ENCODE data around the gene AHI1. TPM values are rescaled to one million over a fixed set of nuclear protein-coding genes. Genes with fewer than 3 reads are reported as not detected.

The AHI1 gene
- total RNA-seq, result 14.1 TPM

- no peaks in the 10 kb centered on the region for H3K9me3 ChIP-seq (ENCODE audit: low read depth, low read length)
- no peaks in the 10 kb centered on the region for H3K27me3 ChIP-seq (ENCODE audit: insufficient read depth, low read length)
- peak within 1 kb of the TSS; percentile 98 for H3K4me3 ChIP-seq (ENCODE audit: low read length)
- peaks cover 13% of the 10 kb centered on the region for H3K4me1 ChIP-seq (ENCODE audit: insufficient read depth, low read length)
Observed at GRCh38 chr6:135497412-135498184, at the start of gene AHI1. Gene AHI1 (minus strand): TSS chr6:135497740. CDS start chr6:135492237, 5,503 bp downstream.

GRCh38 chr6:135546680-135547418 lies 49.3 kb upstream of the AHI1 start:
- H3K27me3 ChIP-seq (ENCODE audit: insufficient read depth, low read length), result no peaks in the 10 kb centered on the region
- no peaks in the 10 kb centered on the region for H3K9me3 ChIP-seq (ENCODE audit: low read depth, low read length)
- H3K4me1 ChIP-seq (ENCODE audit: insufficient read depth, low read length), result no peaks in the 10 kb centered on the region
- H3K4me3 ChIP-seq (ENCODE audit: low read length), result no peak overlapping the region

GRCh38 chr6:135546206-135546605 lies 48.7 kb upstream of the AHI1 start:
- H3K4me3 ChIP-seq (ENCODE audit: low read length), result no peak overlapping the region
- H3K4me1 ChIP-seq (ENCODE audit: insufficient read depth, low read length), result no peaks in the 10 kb centered on the region
- no peaks in the 10 kb centered on the region for H3K27me3 ChIP-seq (ENCODE audit: insufficient read depth, low read length)
- H3K9me3 ChIP-seq (ENCODE audit: low read depth, low read length), result no peaks in the 10 kb centered on the region

GRCh38 chr6:135540207-135540840 lies 42.8 kb upstream of the AHI1 start:
- H3K27me3 ChIP-seq (ENCODE audit: insufficient read depth, low read length), result no peaks in the 10 kb centered on the region
- H3K9me3 ChIP-seq (ENCODE audit: low read depth, low read length), result no peaks in the 10 kb centered on the region
- H3K4me3 ChIP-seq (ENCODE audit: low read length), result no peak overlapping the region
- H3K4me1 ChIP-seq (ENCODE audit: insufficient read depth, low read length), result peaks cover 6% of the 10 kb centered on the region

GRCh38 chr6:135537741-135538301 lies 40.3 kb upstream of the AHI1 start:
- Histone ChIP-seq H3K4me1 (ENCODE audit: insufficient read depth, low read length) (peaks cover 6% of the 10 kb centered on the region), H3K27me3 (ENCODE audit: insufficient read depth, low read length) (no peaks in the 10 kb centered on the region), H3K4me3 (ENCODE audit: low read length) (no peak overlapping the region), H3K9me3 (ENCODE audit: low read depth, low read length) (no peaks in the 10 kb centered on the region)

GRCh38 chr6:135535989-135536414 lies 38.5 kb upstream of the AHI1 start:
- no peak overlapping the region for H3K4me3 ChIP-seq (ENCODE audit: low read length)

GRCh38 chr6:135534773-135535380 lies 37.3 kb upstream of the AHI1 start:
- no peaks in the 10 kb centered on the region for H3K9me3 ChIP-seq (ENCODE audit: low read depth, low read length)
- no peaks in the 10 kb centered on the region for H3K27me3 ChIP-seq (ENCODE audit: insufficient read depth, low read length)
- H3K4me1 ChIP-seq (ENCODE audit: insufficient read depth, low read length), result peaks cover 6% of the 10 kb centered on the region
- H3K4me3 ChIP-seq (ENCODE audit: low read length), result no peak overlapping the region

More at GRCh38 chr6:135535989-135536414, 38.5 kb upstream of the AHI1 start:
- Histone ChIP-seq H3K9me3 (ENCODE audit: low read depth, low read length) (no peaks in the 10 kb centered on the region), H3K27me3 (ENCODE audit: insufficient read depth, low read length) (no peaks in the 10 kb centered on the region), H3K4me1 (ENCODE audit: insufficient read depth, low read length) (peaks cover 6% of the 10 kb centered on the region)

GRCh38 chr6:135532559-135532958 lies 35.0 kb upstream of the AHI1 start:
- peaks cover 6% of the 10 kb centered on the region for H3K4me1 ChIP-seq (ENCODE audit: insufficient read depth, low read length)
- no peak overlapping the region for H3K4me3 ChIP-seq (ENCODE audit: low read length)
- no peaks in the 10 kb centered on the region for H3K9me3 ChIP-seq (ENCODE audit: low read depth, low read length)

GRCh38 chr6:135531954-135532490 lies 34.5 kb upstream of the AHI1 start:
- Histone ChIP-seq H3K27me3 (ENCODE audit: insufficient read depth, low read length) (no peaks in the 10 kb centered on the region), H3K4me1 (ENCODE audit: insufficient read depth, low read length) (peaks cover 6% of the 10 kb centered on the region), H3K9me3 (ENCODE audit: low read depth, low read length) (no peaks in the 10 kb centered on the region), H3K4me3 (ENCODE audit: low read length) (no peak overlapping the region)

More at GRCh38 chr6:135532559-135532958, 35.0 kb upstream of the AHI1 start:
- H3K27me3 ChIP-seq (ENCODE audit: insufficient read depth, low read length), result no peaks in the 10 kb centered on the region

GRCh38 chr6:135530113-135530512 lies 32.6 kb upstream of the AHI1 start:
- H3K4me1 ChIP-seq (ENCODE audit: insufficient read depth, low read length), result peaks cover 5% of the 10 kb centered on the region
- no peaks in the 10 kb centered on the region for H3K27me3 ChIP-seq (ENCODE audit: insufficient read depth, low read length)
- no peak overlapping the region for H3K4me3 ChIP-seq (ENCODE audit: low read length)
- no peaks in the 10 kb centered on the region for H3K9me3 ChIP-seq (ENCODE audit: low read depth, low read length)

GRCh38 chr6:135527960-135528249 lies 30.4 kb upstream of the AHI1 start:
- H3K4me1 ChIP-seq (ENCODE audit: insufficient read depth, low read length), result peaks cover 5% of the 10 kb centered on the region
- H3K27me3 ChIP-seq (ENCODE audit: insufficient read depth, low read length), result no peaks in the 10 kb centered on the region
- H3K4me3 ChIP-seq (ENCODE audit: low read length), result no peak overlapping the region
- H3K9me3 ChIP-seq (ENCODE audit: low read depth, low read length), result no peaks in the 10 kb centered on the region

- Histone ChIP-seq H3K4me3 (ENCODE audit: low read length) (no peak overlapping the region), H3K27me3 (ENCODE audit: insufficient read depth, low read length) (no peaks in the 10 kb centered on the region), H3K4me1 (ENCODE audit: insufficient read depth, low read length) (peaks cover 5% of the 10 kb centered on the region), H3K9me3 (ENCODE audit: low read depth, low read length) (no peaks in the 10 kb centered on the region)
Observed at GRCh38 chr6:135527116-135527959, 29.8 kb upstream of the AHI1 start.

- H3K4me3 ChIP-seq (ENCODE audit: low read length), result no peak overlapping the region
- H3K27me3 ChIP-seq (ENCODE audit: insufficient read depth, low read length), result no peaks in the 10 kb centered on the region
- peaks cover 5% of the 10 kb centered on the region for H3K4me1 ChIP-seq (ENCODE audit: insufficient read depth, low read length)
- H3K9me3 ChIP-seq (ENCODE audit: low read depth, low read length), result no peaks in the 10 kb centered on the region
Observed at GRCh38 chr6:135525594-135525993, 28.1 kb upstream of the AHI1 start.
